HG02885 (cell line): ENCODE measurements around the gene AQP12B.
"Not testable (repeated sequence)": the region's sequence is repeated elsewhere in the genome, so short reads cannot be mapped to it uniquely, and the experiment has no call there.

ENCODE experiments used
- ATAC-seq: cut with Tn5 transposase; IDR thresholded peaks from one replicate; pipeline ENCODE4 v1.9.1; 2021; ENCODE audit warnings: mild to moderate bottlenecking; ENCODE audit not compliant: unreplicated experiment, poor library complexity

The AQP12B gene

GRCh38 chr2:240682431-240683224 is at the start of gene AQP12B:
Gene AQP12B (minus strand): TSS chr2:240682885. CDS start chr2:240682837, 48 bp downstream.
- not testable (repeated sequence) for ATAC-seq

GRCh38 chr2:240732184-240732583 is 49.5 kb upstream of the AQP12B start:
- ATAC-seq: no peak

- ATAC-seq: no peak
Observed at GRCh38 chr2:240731178-240731545, 48.5 kb upstream of the AQP12B start.

- no peak for ATAC-seq
Observed at GRCh38 chr2:240730501-240731177, 48.0 kb upstream of the AQP12B start.

GRCh38 chr2:240728827-240729226 is 46.1 kb upstream of the AQP12B start:
- no peak for ATAC-seq

- ATAC-seq: no peak
Observed at GRCh38 chr2:240728361-240728760, 45.7 kb upstream of the AQP12B start.

GRCh38 chr2:240727913-240728312 is 45.2 kb upstream of the AQP12B start:
- ATAC-seq: no peak

GRCh38 chr2:240727439-240727838 is 44.8 kb upstream of the AQP12B start:
- ATAC-seq: no peak

GRCh38 chr2:240726876-240727275 is 44.2 kb upstream of the AQP12B start:
- no peak for ATAC-seq

- ATAC-seq: no peak
Observed at GRCh38 chr2:240725671-240726070, 43.0 kb upstream of the AQP12B start.

GRCh38 chr2:240725266-240725665 is 42.6 kb upstream of the AQP12B start:
- ATAC-seq: no peak

GRCh38 chr2:240724431-240724830 is 41.7 kb upstream of the AQP12B start:
- no peak for ATAC-seq

GRCh38 chr2:240723851-240724250 is 41.2 kb upstream of the AQP12B start:
- ATAC-seq: no peak

GRCh38 chr2:240722796-240723735 is 40.4 kb upstream of the AQP12B start:
- no peak for ATAC-seq

- no peak for ATAC-seq
Observed at GRCh38 chr2:240722376-240722775, 39.7 kb upstream of the AQP12B start.

- ATAC-seq: no peak
Observed at GRCh38 chr2:240721596-240722180, 39.0 kb upstream of the AQP12B start.

- ATAC-seq: no peak
Observed at GRCh38 chr2:240720686-240721595, 38.3 kb upstream of the AQP12B start.

- ATAC-seq: no peak
Observed at GRCh38 chr2:240719676-240720545, 37.2 kb upstream of the AQP12B start.
